Stimulated activated CD8-positive, alpha-beta memory T cell treated with anti-CD3 and anti-CD28 coated beads, Interleukin-4, amount 100 ng/mL, for 1 hour (primary cell): ENCODE results near the gene CREB3.

Source experiments
- DNase-seq, 2 donors: peaks; one replicate each; pipeline ENCODE4 v3.0.0-alpha.2; 2020; ENCODE audit warnings: low read depth in 2 of 2, low spot score in 1 of 2

Gene CREB3

DNA sequence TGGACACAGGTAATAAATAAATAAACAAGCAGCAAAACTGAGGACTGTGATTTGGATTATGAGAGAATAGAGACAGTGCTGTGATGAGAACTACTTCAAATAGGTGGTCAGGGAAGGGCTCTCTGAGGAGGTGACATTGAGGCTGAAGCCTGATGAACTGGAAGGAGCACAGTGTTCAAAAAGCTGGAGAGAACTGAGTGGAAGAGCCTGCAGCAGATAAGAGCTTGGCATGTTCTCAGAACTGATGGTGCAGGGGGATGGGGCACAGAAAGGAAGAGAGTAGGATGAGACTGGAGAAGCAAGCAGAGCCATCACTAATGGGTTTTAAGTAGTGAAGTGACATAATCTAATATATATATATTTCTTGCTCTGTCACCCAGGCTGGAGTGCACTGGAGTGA lies 31.5 kb upstream of the CREB3 start:
- no peak for DNase-seq

DNA sequence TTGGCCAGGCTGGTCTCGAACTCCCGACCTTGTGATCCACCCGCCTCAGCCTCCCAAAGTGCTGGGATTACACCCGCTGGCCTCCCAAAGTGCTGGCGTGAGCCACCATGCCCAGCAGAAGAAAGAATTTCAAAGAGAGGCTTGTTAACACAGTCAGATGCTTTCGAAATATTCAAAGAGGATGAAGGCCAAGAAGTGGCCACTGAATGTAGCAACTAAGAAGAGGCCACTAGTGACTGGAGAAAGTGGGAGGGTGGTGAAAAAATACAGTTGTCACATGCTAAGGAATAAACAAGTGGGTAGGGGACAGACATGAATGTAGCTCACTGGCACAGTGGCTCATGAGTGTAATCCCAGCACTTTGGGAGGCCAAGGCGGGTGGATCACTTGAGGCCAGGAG lies 29.8 kb upstream of the CREB3 start:
- DNase-seq: no peak

DNA sequence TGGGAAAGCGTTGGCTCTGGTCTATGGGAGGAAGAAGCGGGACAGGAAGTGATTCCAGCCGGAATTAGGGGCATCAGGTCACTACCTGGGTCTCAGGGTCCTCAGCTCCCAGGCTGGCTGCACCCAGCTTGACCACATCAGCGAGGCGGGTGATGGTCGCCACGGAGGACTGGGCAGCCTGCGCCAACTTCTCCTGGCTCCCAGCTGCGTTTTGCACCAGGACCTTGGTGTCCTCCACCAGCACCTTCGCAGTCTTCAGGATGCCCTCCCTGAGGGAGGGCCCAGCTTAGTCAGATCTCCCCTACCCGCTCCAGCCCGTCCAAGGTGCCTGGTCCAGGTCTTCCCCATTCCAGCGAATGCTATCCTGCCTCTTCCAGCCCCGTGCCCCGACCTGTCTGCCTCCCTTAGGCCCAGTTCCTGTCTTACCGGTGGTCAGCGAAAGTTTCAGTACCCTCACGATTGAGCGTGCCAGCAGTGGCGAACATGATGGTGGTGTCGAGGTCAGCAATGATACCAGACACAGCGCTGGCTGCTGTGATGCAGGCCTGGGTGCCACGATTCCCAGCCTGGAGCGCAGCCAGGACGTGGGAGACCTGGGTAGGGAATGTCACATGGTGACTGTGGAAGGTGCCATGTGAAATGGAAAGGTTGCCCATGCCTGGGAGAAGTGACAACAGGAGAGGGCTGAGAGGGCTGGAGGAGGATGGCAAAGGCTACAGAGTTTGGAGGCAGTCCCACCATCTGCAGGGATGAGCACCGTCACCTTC lies 28.4 kb upstream of the CREB3 start:
- DNase-seq: no peak

DNA sequence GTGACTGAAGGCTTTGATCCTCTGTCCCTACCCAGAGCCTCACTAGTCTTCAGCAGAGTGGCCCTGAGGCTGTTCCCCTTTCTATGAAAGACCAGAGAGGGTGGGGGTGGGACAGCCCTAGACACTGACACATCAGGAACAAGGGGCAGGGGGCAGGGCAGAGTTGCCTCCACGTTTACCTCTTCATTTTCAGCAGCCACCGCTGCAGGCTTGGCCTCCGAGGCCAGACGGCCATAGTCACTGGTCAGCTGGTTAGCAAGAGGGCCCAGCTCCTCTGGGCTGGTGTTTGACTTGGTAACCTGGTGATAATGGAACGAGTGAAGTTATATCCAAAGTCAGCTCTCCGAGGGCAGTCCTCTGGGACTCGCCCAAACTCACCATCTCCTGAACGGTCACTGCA lies 27.1 kb upstream of the CREB3 start:
- no peak for DNase-seq

DNA sequence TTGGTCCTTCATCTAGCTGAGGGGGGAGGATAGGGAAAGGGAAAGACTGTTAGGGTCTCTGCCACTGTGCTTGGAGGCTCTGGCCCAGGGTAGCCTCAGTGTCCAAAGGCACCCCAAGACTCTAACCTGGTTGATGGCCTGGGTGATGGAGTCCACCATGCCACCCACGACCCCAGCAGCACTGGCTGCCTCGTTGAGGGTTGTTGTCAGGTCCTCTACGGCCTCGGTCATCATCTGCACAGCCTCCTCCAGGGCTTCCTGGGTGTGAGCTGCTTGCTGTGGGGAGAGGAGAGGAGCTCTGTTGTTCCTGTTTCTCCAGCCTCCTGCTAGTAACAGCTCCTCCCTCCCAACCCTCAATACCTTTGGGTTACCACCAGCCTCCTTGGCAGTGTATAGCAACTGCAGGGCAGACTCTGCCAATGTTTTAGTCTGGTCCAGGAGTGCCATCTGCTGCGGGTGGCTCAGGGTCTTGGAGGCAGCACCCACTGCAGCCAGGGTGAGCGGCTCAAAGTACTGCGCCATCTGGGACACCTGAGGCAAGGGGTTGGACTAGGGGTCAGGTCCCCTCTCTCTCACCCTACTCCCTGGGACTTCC lies 26.5 kb upstream of the CREB3 start:
- no peak for DNase-seq

DNA sequence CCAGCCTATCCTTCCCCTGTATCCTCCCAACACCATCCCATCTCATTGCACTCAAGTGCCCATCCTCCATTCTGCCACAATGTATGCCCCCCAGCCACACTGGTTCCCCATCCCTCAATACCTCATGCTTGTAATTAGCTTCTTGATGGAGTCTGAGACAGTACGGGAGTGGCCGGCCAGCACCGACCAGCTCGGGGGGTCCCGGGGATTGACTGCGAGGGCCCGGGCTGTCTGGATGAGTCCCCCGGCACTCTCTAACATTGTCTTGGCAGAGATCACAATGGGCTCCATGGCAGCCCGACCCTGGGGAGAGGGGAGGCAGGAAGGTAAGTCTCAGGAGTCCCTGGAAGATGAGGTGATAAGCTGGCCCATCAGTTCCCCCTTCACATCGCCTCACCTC lies 25.5 kb upstream of the CREB3 start:
- DNase-seq: no peak

DNA sequence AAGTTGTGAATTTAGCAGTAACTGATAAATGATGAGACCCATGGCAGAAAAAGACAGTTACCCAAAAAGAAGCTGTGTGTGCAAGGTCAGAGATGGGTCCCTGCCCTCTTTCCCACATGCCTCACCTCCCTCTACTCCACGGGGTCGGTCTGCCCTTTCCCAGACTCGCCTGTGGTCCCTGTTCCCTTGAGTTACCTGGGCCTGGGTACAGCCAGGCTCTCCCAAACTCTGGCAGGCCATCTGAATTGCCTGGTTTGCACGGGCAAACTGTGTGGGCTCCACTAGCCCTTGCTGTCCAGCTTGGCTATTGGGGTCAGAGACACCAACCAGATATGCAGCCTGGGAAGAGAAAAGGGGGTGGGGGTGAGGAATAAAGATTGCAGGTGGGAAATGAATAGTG lies 24.3 kb upstream of the CREB3 start:
- DNase-seq: no peak

DNA sequence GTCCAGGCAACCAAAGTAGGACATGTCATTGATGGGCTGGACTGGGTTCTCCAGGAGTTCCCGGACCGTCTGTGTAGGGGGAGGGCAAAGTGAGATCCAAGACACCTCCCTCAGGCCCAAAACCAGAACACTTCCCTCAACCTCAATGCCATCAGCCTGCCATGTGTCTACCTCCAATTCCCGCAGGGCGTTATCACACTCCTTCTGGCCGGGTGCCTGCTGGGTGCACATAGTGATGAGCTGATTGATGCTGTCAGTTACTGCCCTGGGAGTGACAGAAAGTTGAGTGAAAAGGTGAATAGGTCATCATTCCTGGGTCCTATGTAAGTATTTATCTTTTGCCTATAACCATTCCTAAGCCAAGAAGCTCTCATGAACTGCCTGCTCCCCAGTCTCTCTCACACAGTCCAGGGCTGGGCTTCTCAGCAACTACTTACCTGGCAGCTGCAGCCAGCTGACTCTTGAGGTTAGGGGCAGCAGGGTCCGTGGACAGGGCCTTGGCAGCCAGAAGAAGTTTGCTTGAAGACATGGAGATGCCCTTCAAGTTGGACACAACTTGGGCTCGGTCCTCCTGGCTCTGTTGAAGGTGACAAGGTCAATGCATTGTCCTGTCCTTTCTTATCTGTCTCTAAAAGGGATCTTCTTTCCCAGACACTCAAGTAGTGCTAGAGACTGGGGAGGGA lies 21.5 kb upstream of the CREB3 start:
- no peak for DNase-seq

DNA sequence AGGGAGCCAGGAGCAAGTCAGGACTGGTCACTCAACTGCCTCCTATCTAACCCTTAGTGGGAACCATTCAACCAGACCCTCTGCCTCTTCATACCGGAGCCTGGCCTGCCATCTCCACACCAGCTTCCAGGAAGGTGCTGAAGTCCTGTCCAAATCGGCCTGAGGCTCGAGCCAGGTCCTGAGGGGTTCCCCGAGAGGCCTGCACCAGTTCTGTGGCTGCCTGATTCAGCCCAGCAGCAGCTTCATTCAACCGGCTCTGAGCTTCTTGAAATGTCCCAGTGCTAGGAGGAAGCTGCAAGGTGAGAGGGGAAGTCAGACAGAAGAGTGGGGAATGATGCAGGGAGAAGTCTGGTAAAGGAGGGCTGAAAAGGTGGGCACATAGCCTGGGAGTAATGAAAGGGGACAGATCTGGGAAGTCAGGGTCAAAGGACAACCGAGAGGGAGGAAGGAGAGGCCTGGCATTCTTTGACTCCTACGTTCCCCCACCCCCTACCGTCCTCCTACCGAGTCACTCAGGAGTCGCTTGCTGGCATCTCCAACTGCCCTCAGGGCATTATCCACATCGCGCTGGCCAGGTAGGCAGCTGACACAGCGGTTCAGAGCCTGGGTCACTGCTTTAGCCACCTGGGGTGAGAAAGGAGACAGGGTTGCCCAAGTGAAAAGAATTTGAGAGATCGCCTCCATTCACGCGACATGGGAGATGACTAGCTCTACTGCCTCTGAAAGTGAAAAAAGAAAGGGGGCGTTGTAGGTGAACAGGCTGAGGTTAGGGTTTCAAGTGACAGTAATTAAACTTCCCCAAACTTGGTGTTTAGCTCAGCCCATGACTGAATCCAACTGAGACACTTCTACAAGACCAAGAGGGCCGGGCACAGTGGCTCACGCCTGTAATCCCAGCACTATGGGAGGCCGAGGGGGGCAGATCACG lies 20.7 kb upstream of the CREB3 start:
- DNase-seq: no peak

DNA sequence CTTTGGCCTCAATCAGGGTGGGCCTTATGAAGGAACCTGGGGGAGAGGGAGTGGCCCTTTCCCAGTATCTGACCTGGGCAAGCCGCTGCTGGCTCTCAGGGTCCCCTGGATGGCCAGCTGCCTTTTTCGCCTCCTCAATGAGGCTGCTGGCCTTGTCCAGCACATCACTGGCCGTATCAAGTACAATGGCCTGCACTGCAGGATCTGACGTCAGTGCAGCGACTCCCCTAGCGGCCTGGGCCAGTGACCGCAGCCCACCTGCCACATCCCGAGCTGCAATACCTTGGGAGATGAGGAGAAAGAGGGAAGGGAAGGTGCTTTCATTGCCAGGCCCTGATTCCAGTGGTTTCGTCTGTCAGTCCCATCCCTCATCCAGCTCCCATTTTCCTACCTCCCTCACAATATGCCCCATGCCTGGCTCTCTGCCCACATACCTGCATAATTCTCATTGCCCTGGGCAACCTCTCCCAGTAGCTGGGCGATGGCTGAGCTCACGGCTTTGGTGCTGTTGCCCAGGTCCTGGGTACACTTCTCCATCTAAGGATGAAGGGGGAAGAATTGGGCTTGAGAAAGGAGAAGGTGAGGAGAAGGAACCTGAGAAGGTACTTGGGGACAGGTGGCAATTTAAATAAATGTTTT lies 19.6 kb upstream of the CREB3 start:
- no peak for DNase-seq

DNA sequence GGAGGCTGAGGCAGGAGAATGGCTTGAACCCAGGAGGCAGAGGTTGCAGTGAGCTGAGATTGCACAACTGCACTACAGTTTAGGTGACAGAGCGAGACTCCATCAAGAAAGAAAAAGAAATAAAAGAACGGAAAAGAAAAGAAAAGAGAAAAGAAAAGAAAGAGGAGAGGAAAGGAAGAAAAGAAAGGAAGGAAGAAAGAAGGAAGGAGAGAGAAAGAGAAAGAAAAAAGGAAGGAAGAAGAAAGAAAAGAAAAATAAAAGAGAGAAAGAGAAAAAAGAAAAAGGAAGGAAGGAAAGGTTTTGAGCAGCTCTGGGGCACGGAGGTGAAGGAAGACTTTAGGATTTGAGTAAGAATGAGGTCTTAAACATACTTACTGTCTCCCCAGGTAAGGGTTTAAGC lies 18.9 kb upstream of the CREB3 start:
- no peak for DNase-seq

DNA sequence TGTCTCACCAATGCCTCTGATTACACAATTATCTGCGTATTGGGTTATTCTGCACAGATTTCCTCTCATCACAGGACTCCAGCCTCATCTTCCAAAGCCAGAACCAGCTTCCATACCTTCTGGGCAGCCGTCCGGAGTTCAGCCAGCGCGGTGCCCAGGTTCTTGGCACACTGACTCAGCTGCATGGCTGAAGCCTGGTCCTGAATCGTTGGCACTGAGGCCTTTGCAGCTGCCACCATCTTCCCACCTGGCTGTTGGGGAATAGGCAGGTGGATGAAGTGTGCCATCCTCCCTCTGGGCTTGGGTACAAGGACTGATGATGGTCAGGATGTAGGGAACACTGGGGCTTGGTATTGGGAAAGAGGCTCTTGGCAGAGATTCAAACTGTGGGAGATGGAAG lies 18.3 kb upstream of the CREB3 start:
- no peak for DNase-seq

DNA sequence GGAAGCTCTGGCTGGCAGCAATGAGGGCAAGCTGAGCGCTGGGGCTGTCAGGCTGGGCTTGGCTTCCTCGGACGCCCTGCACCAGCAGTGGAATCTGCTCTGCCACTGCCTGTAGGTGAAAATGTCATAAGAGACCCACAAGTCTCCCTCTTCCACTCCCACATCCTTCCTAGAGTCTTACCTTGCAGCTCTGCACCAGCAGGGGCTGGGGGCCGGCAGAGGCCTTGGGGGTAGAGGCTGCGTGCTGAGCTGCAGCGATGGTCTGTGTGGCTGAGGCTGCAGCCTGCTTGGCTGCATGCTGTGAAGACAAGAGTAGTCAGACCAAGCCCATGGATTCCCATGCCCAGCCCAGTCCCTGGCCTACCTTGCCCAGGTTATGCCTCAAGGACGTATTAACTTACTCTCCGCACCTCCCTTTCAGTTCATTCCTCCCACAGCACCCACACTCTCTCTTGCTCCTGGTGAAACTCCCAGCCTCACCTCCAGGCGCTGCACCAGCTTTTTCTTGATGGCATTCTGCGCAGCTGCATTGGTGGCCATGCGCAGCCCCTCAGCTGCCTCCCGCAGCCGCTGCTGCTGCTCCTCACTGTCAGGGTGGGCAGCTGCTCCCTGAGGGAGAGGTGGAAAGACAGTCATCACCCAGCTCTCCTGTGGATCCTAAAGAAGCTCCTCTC lies 17.8 kb upstream of the CREB3 start:
- DNase-seq: no peak

DNA sequence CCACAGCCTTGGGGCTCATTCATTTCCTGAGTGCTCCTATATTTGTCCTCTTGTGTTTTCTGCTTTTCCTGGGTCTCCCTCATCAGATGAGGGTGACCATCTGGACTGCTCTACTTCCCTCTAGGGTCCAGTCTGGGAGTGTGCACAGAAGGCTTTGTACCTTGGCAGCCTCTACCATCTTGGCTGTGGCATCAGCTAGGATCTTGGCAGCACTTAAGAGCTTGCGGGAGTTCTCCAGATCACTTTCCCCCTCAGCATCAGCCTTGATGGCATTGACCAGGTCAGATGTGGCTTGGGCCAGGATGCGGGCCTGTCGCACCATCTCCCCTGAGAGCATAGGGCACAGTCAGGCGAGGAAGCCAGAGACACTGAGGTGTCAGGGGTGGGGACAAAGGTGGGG lies 16.2 kb upstream of the CREB3 start:
- no peak for DNase-seq

DNA sequence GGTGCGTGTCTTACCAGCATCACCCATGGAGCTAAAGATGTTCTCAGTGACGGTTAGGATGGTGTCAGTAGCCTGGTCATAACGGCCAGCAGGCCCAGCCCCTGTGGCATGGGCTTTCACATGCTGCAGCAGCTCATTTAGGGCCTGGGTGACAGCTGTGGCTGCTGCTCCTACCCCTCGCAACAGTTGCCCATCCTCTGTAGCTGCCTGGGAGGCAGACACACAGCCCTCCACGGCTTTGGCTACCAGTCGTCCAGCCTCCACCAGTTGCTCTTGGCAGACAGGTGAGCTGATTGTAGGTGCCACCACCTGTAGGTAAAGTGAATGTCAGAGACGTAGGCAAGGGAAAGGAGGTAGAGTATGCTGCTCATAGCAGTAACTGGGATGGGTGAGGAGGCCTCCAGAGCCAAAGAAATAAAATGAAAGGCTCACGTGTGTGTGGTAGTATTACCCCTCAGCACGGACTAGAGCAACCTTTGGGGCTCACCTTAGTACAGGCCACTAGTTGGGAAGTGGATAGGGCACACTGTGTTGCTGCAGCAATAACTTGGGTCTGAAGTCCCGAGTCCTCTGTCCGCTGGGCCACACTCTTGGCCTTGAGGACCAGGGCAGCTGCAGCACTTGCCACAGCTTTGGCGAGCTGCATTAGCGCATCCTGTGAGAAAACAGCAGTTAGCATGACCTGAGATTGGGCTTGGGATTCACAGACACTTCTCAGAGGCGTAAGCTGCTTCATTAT lies 15.2 kb upstream of the CREB3 start:
- no peak for DNase-seq

DNA sequence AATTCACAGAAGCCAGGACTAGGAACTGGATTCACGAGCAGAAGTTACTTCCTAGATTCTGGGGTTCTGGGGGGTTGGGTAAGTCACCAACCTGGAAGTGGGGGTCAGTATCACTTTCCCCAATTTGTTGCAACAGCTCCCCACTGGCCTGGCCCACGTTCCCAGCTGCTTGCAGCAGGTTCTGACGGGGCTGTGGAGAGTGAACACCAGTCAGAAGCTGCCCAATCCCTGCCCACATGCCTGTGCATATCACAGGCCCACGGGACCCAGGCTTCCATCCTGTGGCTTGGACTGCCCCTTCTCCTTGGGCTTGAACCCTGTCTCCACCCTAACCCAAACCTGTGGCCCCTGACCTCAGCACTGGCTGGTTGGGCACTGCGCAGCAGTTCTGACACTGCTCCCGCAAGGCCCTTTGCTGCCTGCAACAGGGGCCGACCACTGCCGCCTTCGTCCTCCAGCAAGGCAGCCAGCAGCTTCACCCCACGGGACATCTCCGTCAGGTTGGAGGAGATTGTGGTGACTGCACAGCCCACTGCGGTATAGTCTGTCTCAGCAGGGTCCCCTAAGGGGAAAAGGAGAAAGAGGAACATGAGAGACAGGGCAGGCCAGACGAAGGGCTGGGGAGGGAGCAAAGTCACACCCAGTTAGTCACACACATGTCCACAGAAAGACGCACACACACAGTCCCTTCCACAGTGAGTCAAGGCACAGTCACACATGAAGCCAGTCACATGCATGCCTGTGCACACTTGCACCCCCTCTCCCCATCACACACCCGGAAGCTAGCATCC lies 13.6 kb upstream of the CREB3 start:
- DNase-seq: no peak

DNA sequence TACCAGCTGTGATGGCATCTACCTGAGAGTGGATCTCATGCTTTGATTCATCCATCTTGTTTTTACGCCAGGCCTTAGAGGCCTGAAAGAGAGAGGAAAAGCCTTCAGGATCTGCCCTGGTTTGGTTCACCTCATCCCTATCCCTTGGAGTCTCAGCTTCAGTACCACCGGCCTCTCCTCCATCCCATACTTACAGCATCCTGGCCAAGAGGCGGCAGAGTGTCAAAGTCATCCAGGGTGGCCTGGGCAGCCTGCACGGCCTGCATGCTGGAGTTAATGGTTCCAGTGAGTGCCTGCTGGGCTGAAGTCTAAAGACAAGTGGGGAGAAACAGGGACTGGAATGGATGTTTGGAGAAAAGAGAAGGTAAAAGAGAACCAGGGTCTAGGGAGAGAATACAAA lies 12.9 kb upstream of the CREB3 start:
- no peak for DNase-seq

DNA sequence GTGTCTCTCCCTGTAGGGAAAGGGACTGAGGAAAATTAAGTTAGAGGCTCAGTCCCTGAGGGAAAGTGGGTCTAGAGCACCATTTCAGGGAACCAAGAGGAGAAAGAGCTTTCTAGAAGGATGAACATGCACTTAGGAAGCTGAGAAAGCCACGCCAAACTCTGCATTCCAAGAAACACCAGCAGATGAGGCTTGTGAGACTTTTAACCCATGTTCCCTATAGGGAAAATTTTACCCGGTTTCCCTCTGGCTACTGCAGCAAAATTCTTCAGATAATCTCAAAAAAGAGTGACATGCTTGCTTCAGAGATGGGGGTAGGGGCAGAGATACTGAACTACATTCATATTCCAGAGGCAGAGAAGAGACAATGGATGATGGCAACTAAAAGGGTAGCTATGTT lies 9.0 kb upstream of the CREB3 start:
- no peak for DNase-seq

DNA sequence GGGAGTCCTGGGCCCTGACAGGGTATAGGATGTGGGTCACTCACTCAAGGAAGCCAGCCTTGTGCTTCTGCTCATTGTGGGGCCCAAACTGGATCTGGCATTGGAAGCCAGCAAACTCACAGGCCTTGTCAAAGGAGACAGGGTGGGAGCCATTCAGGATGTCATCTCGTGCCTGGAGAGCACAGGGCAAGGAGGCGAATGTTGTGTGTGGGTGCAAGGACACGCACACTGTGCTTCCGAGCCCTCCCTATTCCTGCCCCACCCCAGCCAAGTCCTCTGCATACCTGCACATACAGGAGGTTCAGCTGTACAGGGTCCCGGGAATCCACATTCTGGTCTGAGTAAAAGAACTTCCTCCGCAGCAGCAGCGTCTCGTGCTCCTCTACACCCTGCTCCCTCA lies 8.6 kb upstream of the CREB3 start:
- DNase-seq: no peak
